Measurements from ENCODE around the gene FALEC.

The FALEC gene

DNA sequence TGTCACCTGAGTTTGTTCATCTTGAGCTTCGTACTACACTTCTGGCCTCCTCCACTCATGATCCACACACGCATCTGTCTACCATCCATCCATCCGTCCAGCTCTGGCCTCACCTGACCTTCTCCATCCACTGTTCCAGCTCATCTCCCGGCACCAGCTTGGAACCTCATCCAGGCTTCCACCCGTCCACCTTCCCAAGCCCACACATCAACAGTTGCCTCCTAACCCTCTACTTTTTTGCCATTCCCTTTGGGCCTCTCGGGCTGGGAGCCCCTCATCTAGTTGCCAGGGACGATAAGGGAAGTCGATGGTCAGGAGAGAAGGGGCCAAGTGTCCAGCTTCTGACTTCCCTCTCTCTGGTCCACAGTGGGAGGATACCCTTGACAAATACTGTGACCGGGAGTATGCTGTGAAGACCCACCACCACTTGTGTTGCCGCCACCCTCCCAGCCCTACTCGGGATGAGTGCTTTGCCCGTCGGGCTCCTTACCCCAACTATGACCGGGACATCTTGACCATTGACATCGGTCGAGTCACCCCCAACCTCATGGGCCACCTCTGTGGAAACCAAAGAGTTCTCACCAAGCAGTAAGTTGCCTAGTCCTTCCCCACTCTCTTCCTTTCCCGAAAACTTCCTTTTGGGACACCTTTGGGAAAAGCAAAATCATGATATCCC is 3.4 kb upstream of the FALEC start:
- no peak for DNase-seq (ENCODE audit: low read depth)

DNA sequence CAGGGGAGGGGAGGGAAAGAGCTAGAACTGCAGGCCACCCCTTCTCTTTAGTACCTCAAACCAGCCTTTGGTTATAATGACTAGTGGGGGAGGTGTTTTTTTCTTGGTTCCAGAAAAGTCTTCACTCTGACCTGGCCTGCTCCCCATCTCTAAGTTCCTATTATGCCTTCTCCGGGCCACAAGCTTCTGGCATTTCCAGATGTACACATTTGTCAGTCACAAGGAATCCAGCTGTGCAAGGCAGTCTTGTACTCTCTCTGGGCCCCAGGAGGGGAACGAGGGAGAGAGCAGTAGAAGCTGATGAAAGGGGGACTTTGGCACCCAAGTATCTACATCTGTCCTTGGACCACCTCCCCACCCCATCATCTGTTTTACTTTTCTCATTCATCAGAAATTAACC is 2.7 kb upstream of the FALEC start:
- no peak for DNase-seq (ENCODE audit: low read depth)

DNA sequence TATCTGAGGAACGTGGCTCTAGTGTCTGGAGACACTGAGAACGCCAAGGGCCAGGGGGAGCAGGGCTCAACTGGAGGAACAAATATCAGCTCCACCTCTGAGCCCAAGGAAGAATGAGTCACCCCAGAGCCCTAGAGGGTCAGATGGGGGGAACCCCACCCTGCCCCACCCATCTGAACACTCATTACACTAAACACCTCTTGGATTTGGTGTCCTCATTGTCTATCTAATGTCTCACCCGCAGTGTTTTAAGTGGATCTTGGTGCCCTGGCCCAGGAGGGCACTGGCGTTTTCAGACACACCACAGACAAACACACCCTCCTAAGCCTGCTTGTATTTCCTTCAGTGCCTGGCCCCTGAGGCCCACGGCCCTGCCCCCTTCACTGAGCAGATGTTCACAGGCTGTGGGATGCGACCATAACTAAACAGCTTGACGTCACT is 2.2 kb upstream of the FALEC start:
- no peak for DNase-seq (ENCODE audit: low read depth)

DNA sequence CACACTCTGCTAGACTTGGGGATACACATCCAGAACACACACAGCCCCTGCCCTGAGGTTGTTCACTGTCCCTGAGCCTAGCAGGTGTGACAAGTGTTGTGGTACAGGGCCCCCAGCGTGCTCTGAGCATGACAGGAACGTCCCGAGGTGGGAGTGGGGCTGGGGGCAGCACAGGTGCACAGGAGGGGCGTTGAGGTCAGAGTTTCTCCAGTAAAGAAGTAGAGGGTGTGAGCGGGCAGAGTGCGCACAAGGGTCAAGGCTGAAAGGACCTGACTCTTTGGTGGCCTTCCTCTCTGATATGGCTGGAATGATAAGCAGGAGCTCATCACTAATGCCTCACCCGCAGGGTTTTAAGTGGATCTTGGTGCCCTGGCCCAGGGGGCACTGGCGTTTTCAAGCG is 1.3 kb upstream of the FALEC start:
- no peak for DNase-seq (ENCODE audit: low read depth)

DNA sequence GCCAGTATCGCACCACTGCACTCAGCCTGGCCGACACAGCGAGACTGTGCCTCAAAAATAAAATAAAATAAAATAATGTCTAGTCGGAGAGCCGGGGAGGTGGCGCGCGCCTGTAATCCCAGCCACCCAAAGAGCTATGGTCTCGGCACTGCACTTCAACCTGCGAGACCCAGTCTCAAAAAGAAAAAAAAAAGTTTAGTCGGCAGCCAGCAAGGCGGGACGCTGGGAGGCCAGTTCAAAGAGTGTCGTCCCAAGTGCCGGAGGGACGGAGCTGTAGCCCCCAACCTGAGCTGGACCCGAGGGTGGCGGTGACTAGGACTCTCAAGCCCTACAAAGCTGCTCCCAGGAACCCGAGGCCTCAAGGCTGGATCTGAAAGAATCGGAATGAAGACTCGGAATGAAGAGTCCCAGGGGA is 632 bp upstream of the FALEC start:
- no peak for DNase-seq (ENCODE audit: low read depth)

DNA sequence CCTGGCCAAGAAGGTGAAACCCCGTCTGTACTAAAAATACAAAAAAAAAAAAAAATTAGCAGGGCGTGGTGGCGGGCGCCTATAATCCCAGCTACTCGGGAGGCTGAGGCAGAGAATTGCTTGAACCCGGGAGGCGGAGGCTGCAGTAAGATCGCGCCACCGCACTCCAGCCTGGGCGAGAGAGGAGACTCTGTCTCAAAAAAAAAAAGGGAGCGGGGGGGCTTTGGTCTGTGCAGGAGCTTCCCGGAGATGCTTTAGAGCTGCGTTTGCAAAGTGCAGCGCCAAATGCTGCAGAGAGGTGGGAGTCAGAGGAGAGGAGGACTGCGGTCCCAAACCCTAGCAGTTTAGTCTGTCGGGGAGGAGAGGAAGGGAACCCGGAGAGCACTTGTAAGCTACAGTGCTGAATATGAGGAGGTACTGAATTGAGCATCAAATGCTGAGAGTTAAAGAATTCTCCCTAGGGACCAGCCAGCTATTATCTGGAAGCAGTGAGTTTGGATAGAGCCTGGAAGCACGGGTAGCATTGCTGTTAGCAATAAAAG is 569 bp downstream of the FALEC start:
- no peak for DNase-seq (ENCODE audit: low read depth)

DNA sequence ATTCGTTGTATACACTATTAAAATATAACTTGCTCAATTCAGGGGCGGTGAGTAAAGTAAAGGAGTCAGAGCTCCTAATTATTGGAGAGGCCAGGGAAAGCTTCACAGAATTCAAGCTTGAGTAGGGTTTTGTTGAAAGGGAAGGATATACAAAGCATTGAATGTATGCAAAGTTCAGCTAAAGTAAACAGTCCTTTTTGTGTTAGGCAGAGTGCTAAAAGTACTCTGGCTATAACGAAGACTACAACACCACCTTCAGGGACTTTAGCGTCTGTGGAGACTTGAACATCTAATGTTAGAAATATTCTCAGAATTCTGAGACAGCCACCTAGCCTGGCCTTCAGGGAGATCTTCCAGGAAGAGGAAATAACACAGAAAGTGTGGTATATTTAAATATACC is 1.1 kb downstream of the FALEC start:
- no peak for DNase-seq (ENCODE audit: low read depth)

DNA sequence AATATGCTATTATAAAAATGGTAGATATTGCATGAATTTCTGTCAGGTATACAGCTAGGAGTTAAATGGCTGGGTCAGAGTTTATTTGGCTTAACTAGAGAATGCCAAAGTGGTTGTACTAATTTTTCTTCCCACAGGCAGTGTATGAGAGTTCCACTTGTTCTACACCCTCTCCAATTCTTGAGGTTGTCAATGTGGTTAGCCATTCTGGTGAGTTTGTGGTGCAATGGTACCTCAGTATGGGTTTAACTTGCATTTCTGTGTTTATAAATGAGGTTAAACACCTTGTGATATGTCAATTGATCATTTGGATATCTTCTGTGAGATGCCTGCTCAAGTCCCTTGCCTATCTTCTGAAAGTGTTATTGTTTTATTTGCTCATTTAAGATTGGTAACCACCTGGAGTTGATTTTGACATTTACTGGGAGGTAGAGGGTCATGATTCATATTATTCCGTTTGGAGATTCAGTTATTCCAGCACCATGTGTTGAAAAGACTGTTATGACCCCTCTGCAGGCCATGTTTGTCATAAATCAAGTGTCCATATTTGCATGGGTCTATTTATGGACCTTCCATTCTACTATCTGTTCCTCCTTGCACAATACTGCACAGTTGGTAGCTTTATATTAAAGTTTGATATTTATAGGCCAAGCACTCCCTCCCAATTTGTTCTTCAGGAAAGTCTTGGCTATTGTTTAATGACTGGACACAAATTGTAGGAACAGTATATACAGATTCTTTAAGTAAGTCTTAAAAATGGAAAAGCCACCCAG is 5.8 kb downstream of the FALEC start:
- DNase-seq (ENCODE audit: low read depth): no peak

DNA sequence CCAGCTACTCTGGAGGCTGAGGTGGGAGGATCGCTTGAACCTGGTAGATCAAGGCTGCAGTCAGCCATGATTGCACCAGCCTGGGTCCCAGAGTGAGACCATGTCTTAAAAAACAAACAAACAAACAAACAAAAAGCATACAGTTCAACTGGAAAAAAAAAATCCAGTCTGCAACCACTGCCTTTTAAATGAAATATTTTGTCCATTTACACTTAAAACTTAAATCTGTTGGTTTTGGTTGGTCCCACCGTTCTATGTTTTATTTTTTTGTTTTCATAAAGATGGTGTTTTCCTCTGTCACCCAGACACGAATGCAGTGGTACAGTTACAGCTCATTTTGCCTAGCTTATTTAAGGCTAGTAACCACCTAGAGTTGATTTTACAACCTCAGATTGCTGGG is 9.8 kb downstream of the FALEC start:
- DNase-seq (ENCODE audit: low read depth): no peak

DNA sequence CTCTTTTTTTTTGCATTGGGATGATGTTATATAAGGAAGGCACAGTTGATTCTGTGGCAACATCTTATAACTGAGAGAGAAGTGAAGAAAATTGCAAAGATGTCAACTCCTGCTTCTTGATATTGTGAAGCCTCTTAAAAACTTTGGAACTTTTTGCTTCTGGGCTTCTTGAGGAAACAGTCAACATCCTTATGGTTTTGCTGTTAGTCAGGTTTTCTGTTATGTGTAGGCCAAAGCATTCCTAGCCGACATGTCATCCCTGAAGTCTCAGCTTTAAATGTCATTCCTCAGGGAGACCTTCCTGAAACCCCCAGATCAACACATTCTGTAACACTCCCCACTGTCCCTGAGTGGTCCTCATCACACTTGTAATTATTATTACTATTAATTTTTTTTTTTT is 12.6 kb downstream of the FALEC start:
- DNase-seq (ENCODE audit: low read depth): no peak

DNA sequence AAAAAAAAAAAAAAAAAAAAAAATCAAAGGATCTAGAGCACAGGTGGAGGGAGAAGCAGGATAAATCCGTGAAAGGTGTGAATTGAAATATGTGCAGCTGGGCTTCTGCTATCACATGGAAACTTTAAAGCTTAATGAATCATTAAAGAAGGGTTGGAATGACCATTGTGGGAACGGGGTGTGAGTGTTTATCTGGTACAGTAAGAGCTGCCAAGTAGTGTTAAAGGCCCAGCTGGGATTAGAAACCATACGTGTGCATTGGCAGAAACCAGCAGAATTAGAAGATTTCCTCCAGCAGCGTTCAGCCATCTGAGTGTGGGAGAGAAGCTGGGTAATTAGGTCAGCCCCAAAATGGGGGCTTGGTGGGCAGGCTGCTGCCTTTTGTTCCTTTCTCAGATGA is 13.5 kb downstream of the FALEC start:
- no peak for DNase-seq (ENCODE audit: low read depth)

DNA sequence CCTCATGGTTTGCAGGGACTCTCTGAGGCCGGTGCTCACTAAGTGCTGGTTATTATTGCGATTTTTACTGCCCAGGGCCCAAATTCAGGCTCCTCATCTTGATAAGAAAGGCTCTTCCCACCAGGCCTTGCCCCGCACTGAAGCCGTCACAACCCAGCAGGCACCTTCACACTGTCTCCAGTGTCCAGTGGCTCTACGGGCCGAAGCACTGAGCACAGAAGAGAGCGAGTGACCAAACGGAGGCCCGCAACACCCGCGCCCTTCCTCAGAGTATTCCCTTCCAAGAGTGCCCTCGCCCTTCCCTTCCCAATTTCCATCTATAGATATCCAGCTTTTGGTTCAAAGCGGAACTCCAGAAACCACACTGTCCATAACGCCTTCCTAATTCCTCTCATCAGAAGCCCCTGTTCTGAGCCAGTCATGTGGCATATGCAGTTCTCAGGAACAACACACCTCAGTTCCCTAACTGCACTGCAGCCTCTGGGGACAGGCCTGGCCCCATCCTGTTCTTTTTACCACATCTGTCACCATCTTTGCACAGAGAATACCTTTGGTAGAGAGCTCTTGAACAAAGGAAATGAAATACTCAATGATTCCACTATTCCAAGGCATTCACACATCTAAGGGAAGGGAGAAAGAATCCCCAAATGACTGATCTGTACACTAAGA is 15.1 kb downstream of the FALEC start:
- DNase-seq (ENCODE audit: low read depth): no peak

DNA sequence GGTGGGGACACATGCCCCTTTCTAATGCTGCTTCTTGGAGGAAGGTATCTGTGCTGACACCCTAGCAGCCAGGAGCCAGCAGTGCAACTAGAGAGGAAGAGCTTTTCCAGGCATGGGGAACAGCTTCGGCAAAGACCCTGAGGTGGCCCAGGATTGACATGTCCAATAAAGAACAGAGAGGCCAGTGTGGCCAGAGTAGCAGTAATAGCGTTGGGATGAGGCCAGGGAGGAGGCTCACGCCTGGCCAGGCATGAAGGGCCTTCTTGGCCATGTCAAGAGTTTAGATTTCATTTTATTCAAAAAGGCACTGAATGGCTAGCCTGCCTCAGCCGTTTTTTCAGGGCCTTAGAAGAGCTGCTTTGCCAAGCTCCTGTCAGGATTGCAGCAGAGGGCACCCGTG is 17.3 kb downstream of the FALEC start:
- no peak for DNase-seq (ENCODE audit: low read depth)

DNA sequence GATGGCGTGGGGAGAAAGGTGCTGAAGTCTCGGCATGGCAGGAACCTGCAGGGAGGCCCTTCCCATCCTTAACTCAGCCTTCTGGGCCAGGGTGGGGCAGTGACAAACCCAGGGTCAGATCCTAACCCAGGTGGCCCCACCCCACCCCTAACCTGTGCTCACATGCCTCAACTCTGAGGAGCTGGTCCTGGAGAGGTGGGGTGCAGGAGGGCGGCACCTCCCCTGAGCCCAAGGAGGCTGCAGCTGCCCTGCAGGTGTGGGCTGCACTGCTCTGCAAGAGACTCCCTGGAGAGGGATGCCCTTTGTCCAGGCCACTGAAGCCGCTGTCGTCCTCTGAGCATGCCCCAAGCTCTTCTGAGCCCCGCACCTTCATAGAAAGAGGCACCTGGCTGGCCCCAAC is 18.4 kb downstream of the FALEC start:
- no peak for DNase-seq (ENCODE audit: low read depth)

DNA sequence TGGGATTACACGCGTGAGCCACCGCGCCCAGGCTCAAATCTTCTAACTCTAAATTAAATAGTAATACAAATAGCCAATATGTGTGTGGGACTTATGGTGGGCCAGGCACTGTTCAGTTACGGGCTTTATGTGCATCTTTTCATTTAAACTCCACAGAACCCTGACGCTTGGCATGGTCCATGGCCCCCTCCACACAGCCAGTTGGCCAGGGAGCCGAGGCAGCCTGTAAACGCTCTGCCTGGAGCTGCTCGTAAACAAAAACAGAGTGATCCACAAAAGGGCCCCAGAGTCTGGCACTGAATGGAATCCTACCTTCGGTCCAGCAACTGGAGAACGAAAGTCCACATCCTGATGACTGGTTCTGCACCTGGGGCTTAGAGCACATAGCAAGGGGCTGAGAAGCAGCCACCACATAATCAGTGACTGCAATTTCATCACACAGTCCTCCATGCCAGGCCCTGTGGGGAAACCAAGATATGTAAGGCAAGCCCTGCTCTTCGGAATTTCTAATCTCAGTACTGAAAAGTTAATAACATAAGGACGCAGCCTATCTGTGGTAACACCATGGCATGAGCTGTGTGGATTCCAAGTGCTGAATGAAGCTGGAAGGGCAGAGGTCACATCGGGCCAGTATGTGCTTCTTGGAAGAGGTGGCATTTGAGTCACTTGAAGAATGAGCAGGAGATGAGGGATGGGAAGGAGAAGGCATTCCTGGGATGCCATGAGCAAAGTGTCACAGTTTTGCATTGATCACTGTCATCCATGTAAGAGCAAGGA is 20.1 kb downstream of the FALEC start:
- DNase-seq (ENCODE audit: low read depth): no peak

DNA sequence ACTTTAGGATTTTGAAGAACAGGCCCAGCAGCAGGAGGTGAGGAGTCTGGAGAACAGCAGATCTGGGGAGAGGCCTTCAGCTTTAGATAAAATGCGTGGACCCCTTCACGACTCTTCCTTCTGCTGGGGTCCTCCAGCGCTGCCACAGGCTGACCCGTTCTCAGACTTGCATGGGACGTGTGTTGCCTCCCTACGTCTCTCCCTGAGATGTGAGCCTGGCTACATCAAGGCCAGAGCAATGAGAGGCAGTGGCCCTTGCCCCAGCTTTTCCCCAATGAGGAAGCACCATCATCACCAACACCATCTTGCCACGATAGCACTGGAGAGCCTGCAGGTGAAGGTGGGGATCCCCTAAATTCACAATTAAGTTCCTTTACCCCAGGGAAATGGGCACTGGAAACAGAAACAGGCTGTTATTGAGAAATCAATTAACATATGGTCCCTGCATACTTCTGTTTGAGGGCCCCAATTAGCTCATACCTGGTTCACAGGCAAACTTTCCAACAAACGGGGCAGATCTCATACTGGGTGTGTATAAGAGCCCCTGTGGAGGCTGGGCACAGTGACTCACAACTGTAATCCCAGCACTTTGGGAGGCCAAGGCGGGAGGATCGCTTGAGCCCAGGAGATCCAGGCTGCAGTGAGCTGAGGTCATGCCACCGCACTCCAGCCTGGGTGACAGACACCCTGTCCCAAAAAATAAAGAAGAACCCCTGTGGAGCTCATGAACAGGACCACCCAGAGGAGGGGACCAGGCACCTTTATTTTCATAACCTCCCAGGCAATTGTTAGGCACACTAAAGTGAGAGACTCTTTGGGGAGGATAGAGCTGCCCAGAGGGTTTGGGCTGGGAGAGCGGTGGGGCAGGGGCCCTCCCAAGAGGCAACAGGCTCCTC is 21.5 kb downstream of the FALEC start:
- DNase-seq (ENCODE audit: low read depth): no peak

DNA sequence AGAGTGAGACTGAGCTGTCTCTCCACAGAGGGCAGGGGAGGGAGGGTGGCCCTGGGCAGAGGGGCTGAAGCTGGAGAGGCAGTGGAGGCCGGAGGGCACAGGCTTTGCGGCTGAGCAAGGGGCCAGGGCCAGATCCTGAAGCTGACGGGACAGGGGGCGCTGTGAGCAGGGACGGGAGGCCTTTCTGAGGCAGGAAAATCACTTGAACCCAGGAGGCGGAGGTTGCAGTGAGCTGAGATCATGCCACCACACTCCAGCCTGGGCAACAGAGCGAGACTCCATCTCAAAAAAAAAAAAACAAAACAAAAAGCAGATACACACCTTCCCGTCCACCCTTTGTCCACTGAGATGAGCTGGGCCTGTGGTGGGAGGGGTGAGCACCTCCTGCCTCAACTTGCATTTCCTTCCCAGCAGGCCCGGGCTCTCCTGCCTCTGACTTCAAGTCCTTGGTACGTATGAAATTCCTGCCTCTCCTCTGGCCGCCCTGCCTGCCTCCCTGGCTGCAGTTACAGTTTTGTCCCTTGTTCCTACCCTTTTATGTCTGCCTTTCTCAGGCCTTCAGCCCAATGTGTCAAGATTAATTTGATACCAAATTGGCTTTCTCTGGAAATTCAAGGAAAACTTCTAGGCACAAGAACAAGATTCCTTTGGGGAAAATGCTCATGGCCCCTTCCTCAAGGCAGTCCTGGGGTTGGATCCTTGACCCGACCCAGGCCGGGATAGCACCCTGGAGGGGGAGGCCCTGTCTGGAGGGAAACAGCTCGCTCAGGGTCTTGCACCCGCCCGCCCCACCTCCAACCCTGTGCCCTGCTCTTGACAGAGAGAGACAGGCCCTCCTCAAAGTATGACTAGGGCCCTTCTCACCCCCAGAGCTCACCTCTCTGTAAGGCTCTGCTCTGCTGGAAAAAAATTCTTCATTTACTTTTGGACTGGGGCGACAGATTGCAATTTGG is 22.5 kb downstream of the FALEC start:
- no peak for DNase-seq (ENCODE audit: low read depth)

DNA sequence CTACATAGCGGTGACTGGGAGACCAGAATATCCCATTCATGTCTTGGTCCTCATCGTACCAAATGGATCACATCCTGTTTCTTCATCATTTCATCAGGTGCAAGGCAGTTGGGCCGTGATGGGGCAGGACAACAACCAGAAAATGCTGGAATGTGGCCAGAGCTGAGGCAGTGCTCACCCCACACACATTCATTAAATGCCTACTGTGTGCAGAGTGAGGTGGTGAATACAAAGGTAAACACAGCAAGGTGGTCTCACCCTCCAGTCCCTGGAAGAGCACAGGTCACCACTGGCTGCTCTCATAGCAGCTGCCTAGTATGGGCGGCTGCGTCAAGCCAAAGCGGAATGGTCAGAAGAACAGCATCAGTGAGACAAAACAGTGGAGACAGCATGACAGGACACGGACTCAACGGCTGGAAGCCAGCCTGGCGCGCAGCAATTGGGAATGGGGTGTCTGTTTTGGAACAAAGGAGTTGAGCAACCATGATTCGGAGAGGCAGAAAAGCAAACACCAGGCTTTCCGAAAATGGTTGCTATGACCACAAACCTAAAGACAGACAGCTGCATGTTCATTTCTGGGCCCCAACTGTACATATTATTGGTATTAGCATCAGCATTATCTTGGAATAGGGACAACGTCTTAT is 28.1 kb downstream of the FALEC start:
- DNase-seq (ENCODE audit: low read depth): no peak

DNA sequence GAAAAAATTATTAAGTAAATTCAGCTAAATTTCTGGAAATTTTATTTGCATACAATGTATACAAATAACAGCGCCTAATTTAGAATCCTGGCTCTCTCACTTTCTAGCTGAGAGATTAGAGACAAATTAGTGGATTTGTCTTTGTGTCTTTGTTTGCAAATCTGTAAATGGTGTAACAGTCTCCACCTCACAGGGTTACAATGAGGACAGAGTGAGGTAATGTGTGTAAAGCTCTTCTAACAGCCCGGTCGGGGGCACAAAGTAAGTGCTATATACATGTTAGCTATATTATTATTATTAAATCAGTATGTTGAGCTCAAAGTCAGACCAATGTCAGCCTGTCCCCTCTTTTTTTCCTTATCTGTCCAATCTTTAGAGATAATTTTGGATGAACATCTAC is 28.7 kb downstream of the FALEC start:
- DNase-seq (ENCODE audit: low read depth): no peak

All from activated T-helper 1 cell treated with Interleukin-2 at 50 U/mL for 16 hours (primary cell).